NCI-H460 (cell line): Measurements from ENCODE around the gene STX8. TPM values are rescaled to one million over a fixed set of nuclear protein-coding genes. Genes with fewer than 3 reads are reported as not detected.
A peak's percentile ranks its signal among the peaks of the same experiment; 100 is the strongest.
"Not testable (repeated sequence)": the region's sequence is repeated elsewhere in the genome, so short reads cannot be mapped to it uniquely, and the experiment has no call there.

Source experiments
- DNase-seq: peaks from one replicate; pipeline ENCODE4 v3.0.0-alpha.2; 2016; ENCODE audit warnings: low read depth; ENCODE audit errors: extremely low read depth
- total RNA-seq: library from RNA; depleted of rRNA; stranded (reverse); fragments of >200 nt; shearing (Covaris generic); gene quantifications from 2 replicates; pipeline ENCODE4 v1.2.3, GENCODE V29; 2014

The STX8 gene
- total RNA-seq, 1 experiment from 2014 or later: 108 TPM

- DNase-seq: peak; percentile 16
Observed at GRCh38 chr17:9512323-9513168, 63.1 kb downstream of the STX8 start.

- DNase-seq: no peak
Observed at GRCh38 chr17:9509236-9509816, 66.3 kb downstream of the STX8 start.

GRCh38 chr17:9499041-9499440 lies 76.6 kb downstream of the STX8 start:
- DNase-seq: no peak

GRCh38 chr17:9498490-9498889 lies 77.1 kb downstream of the STX8 start:
- DNase-seq: no peak

DNA sequence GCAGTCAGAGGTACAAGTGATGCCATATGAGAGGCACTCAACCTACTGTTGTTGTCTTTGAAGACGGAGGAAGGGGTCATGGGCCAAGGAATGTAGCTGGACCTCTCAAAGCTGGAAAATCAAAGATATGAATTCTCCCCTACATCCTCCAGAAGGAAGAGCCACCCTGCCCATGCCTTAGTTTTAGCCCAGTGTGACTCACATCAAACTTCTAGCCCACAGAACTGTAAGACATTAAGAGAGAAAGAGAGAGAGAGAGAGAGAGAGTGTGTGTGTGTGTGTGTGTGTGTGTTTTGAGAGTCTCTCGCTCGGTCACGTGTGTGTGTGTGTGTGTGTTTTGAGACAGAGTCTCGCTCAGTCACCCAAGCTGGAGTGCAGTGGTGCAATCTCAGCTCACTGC lies 87.1 kb downstream of the STX8 start:
- DNase-seq: no peak

DNA sequence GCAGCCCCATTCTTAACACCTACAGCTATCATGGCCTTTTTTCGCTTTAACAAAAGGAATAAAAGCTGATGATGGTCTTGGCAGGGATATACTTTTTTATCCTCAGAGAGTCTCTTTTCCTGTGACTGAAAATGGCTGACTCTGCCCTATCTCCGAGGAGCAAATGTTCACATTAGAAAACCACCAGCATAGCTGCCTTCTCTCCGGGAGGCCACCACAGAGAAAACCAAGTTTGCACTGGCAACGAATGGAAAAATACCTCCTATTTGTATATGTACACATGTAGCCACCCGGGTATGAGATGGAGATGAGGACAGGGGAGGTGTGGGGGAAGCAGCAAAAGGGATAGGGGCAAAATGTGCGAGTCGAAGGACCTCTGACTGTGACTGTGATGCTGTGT lies 88.2 kb downstream of the STX8 start:
- no peak for DNase-seq

DNA sequence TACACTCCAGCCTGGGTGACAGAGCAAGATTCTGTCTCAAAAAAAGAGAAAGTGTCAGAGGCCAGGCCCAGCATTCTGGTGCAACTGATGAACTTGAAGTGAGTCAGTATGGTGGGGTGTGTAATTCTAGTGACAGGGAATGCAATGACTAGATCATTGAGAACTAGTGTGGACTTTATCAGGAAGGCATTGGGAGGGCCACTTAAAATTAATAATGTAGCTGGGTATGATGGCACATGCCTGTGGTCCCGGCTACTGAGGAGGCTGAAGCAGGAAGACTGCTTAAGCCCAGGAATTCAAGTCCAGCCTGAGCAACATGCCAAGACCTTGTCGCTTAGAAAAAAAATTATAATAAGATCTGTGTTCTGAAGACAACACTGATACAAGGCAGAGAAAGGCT lies 90.8 kb downstream of the STX8 start:
- DNase-seq: no peak

DNA sequence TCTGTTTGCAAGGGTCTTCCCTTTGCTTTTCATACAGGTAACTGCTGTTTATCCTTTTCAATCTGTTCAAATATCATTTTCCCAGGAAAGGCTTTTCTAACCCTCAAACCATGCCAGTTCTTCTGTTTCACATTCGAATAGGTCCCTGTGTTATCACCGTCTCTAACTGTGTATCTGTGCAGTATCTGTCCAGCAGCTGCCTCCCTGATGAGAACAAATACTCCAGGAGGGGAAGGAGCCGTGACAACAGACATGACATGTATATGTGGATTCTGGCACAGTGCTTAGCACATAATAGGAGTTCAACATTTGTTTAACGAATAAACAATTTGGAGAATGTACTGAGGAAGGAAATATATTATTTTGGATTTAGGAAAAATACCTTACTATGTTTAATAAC lies 95.7 kb downstream of the STX8 start:
- no peak for DNase-seq

DNA sequence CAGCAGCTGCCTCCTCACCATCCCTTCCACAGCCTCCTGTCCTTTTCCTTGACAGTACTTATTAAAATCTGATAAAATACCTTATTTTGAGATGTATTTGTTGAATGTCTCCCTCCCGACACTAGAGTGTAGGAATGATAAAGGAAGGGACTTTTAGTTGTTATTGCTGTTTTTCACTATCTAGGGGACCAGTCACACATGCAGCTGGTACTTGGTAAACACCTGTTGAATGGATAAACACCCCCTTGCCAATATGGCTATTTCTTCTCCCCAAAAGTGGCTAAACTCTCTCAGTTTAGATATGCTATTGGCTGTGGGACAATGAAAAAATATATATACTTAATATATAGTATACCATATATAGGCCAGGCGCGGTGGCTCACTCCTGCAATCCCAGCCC lies 96.7 kb downstream of the STX8 start:
- DNase-seq: no peak

DNA sequence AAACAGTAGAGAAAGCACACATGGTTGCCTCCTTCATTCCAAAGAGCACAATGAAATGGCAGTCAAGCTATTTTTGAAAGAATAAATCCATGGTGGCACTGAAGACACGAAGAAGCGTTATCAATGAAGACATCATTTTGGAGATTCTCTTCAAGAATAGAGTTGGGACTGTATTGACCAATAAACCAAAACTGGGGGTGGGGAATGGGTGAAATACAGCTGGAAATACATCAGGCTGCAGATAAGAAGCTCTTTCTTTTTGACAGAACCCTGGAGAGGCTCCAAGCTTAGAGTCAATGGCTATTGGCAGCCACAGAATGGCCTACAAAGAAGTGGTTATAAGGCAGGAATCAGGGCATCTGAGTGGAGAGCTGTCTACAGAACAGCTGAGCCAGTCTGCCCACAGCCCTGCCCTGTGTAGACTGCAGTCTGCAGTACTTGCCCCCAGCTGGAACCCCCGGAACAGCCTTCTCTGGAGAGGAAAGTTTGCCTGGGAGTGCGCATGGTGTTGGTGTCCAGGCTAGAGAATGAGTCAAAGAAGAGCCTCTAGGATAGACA lies 100.4 kb downstream of the STX8 start:
- no peak for DNase-seq

GRCh38 chr17:9473711-9474110 lies 101.9 kb downstream of the STX8 start:
- no peak for DNase-seq

- no peak for DNase-seq
Observed at GRCh38 chr17:9472541-9472940, 103.1 kb downstream of the STX8 start.

- DNase-seq: no peak
Observed at GRCh38 chr17:9472094-9472493, 103.5 kb downstream of the STX8 start.

DNA sequence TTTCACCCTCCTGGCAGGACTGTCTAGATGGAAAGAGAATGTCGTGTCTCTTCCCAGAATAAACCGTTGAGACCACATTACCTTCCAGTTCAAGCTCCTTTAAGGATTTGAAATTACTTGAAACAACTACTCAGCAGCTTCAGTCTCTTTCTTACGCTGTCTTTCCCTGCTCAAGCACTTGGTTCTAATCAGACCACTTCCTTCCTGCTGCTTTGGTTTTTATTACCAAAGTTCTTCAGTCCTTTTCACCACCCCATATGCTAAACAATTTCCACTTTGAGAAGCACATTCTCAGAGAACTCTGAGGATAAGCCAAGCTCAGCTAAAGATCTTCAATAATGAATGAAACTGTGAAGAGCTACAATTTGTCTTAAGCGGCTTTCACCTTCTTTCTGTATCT lies 105.4 kb downstream of the STX8 start:
- DNase-seq: no peak

DNA sequence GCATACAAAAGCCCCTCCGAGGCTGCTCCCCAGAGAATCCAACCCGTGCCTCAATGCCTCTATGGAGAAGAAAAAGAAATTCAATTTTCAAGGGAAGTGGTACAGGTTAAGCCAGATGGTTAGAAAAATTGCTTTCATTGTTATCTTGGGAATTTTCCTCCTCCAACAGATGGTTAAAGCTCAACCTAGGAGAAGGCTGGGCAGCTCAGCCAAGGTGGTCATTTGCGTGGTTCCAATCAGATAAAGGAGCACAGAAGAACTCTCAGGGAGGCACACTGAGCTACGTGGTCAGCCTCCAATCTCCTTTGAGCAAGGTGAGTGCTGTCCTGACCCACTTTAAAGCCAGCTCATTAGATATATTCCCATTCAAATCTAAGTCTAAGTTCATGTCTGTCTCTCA lies 106.7 kb downstream of the STX8 start:
- DNase-seq: no peak

DNA sequence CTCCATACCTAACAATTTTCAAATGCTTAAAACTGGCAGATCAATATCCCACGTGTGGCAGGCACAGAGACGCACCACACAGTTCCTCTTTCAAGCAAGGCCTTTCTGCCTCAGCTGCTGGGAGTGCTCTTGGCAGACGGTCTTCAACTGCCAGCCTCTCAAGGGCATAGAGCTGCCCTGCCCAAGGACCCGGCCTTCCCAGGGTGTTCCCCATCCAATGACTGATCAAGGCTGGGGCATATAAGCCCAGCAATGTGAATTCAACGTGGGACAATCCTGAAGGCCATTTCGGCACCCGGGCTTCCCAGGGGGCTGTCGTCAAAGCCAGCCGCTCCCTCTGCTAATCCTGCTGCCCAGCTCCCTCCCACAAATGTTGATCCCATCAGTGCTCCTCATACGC lies 107.1 kb downstream of the STX8 start:
- DNase-seq: no peak

DNA sequence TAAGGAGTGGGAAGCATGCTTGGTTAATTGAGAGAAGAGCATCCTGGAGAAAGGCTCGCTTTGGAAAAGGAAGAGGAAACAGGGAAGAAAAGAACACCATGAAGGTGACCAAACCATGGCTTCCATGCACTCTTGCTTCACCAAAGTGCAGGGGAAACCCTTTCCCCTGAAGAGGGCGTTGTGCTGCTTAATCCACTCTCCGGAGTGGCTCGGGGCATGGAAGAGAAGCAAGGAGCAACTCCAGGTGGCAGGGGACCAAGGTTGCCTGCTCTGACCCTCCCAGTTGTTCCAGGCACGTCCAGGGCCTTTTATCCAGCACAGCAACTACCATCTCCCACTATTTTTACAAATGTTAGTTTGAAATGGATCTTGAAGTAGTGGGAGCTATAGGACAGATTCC lies 108.1 kb downstream of the STX8 start:
- DNase-seq: no peak

DNA sequence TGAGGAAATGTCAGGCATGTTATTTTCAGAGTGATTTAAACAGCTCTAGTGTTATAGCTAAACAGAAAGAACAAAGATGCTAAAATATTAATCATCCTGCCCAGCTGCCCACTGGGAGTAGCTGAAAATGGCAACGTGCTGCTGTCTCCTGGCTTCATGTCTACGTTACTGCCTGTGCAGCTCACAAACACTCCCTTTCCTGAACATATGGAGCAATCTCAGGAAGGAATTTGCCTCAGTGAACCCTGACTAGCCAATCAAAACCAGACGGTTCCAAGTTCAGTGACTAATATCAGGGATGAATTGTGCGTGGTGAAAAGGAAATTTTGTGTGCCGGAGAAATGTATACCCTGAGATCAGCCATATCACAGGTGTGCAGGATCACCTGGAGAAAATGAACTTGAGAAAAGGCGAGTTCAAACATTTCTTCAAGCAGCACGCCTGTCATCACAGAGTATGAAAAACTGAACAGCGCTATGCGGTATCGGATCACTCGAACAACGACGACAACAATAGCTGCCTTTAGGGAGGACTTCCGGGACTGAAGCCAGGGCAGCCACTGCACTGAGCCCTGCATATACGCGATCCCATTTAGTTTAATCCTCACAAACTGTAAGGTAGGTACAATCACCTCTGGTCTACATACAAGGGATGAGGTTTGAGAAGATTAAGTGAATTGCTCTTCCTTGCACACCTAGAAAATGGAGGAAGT lies 110.3 kb downstream of the STX8 start:
- DNase-seq: no peak

DNA sequence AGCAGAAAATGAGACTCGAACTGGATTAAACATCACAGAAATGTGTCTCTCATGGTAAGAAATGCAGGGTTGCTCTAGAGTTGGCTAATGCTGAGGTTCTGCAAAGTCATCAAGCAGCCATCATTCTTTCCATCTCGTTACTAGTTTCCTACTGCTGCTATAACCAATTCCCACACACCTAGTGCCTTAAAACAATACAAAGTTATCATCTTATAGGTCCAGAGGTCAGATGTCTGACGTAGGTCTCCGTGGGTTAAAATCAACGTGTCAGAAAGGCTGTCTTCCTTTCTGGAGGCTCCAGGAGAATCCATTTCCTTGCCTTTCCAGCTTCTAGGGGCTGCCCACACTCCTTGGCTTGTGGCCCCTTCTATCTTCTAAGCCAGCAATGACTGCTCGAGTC lies 118.6 kb downstream of the STX8 start:
- no peak for DNase-seq

GRCh38 chr17:9456330-9456729 lies 119.3 kb downstream of the STX8 start:
- DNase-seq: no peak

DNA sequence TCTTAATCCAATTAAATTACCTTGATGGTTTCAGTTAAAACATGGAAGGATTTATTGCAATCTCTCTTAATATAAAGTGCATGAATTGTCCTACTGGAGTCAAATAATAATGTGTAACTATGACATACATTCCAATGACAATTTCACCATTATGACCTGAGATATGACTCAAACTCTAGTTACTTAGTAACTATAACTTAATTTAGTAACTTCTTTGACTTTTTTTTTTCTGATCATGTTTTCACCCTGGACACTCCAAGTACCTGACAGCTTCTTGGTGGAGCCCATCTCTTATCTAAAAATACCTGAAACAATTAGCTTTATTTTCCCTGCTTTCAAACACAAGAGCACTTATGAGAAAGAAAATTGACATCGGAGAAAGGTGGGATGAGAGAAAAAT lies 123.7 kb downstream of the STX8 start:
- DNase-seq: no peak

DNA sequence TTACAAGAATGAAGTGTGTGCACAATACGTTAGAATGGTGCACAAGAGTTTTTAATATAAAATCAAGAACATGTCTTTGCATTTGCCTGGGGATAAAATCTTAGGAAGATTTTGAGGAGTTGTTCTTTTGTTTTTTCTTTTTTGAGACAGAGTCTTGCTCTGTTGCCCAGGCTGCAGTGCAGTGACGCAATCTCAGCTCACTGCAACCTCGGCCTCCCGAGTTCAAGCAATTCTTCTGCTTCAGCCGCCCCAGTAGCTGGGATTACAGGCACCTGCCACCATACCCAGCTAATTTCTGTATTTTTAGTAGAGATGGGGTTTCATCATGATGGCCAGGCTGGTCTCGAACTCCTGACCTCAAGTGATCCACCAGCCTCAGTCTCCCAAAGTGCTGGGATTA lies 128.3 kb downstream of the STX8 start:
- DNase-seq: not testable (repeated sequence)
